ENCODE data around the gene SERPINE2.

SERPINE2 gene

GRCh38 chr2:224046752-224047151 is 7.7 kb upstream of the SERPINE2 start:
- Histone ChIP-seq H3K9ac (ENCODE audit: low read length) (no peak overlapping the region), H3K4me2 (ENCODE audit: low read depth, low read length, poor library complexity, severe bottlenecking) (no peak overlapping the region), H3K9me2 (replicated peaks; ENCODE audit: insufficient read depth, low read length) (no peaks in the 10 kb centered on the region), H4K20me1 (ENCODE audit: low read depth, low read length) (no peaks in the 10 kb centered on the region), H2AFZ (ENCODE audit: low read depth, low read length, severe bottlenecking) (no peak overlapping the region), H3K79me2 (ENCODE audit: insufficient read depth, low read length) (no peaks in the 10 kb centered on the region), H3K9me3 (ENCODE audit: insufficient read depth, low read length) (no peaks in the 10 kb centered on the region), H3K27me3 (ENCODE audit: low read length) (no peaks in the 10 kb centered on the region), H3K36me3 (ENCODE audit: low read length) (no peaks in the 10 kb centered on the region), H3K4me3 (ENCODE audit: insufficient read depth, low read length, poor library complexity, severe bottlenecking) (no peak overlapping the region), H3K27ac (ENCODE audit: low read depth, low read length) (no peak overlapping the region), H3F3A (ENCODE audit: insufficient read depth) (no peaks in the 10 kb centered on the region)
- TF ChIP-seq, protein P1, sequence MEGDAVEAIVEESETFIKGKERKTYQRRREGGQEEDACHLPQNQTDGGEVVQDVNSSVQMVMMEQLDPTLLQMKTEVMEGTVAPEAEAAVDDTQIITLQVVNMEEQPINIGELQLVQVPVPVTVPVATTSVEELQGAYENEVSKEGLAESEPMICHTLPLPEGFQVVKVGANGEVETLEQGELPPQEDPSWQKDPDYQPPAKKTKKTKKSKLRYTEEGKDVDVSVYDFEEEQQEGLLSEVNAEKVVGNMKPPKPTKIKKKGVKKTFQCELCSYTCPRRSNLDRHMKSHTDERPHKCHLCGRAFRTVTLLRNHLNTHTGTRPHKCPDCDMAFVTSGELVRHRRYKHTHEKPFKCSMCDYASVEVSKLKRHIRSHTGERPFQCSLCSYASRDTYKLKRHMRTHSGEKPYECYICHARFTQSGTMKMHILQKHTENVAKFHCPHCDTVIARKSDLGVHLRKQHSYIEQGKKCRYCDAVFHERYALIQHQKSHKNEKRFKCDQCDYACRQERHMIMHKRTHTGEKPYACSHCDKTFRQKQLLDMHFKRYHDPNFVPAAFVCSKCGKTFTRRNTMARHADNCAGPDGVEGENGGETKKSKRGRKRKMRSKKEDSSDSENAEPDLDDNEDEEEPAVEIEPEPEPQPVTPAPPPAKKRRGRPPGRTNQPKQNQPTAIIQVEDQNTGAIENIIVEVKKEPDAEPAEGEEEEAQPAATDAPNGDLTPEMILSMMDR (IDR thresholded peaks at IDR 0.05; ENCODE audit: insufficient read depth, low read length, poor library complexity, severe bottlenecking) = no peak
- no peak for TF ChIP-seq EZH2phosphoT487 (conservative IDR thresholded peaks at IDR 0.05; ENCODE audit: low read length)

- Histone ChIP-seq H3F3A (ENCODE audit: insufficient read depth) (no peaks in the 10 kb centered on the region), H4K20me1 (ENCODE audit: low read depth, low read length) (no peaks in the 10 kb centered on the region), H3K4me2 (ENCODE audit: low read depth, low read length, poor library complexity, severe bottlenecking) (no peak overlapping the region), H3K36me3 (ENCODE audit: low read length) (no peaks in the 10 kb centered on the region), H3K4me3 (ENCODE audit: insufficient read depth, low read length, poor library complexity, severe bottlenecking) (no peak overlapping the region), H3K79me2 (ENCODE audit: insufficient read depth, low read length) (no peaks in the 10 kb centered on the region), H3K9me3 (ENCODE audit: insufficient read depth, low read length) (no peaks in the 10 kb centered on the region), H3K27ac (ENCODE audit: low read depth, low read length) (no peak overlapping the region), H3K9me2 (replicated peaks; ENCODE audit: insufficient read depth, low read length) (no peaks in the 10 kb centered on the region), H2AFZ (ENCODE audit: low read depth, low read length, severe bottlenecking) (no peak overlapping the region), H3K27me3 (ENCODE audit: low read length) (no peaks in the 10 kb centered on the region), H3K9ac (ENCODE audit: low read length) (no peak overlapping the region)
- no peak for TF ChIP-seq EZH2phosphoT487 (conservative IDR thresholded peaks at IDR 0.05; ENCODE audit: low read length)
- TF ChIP-seq, protein P1 (IDR thresholded peaks at IDR 0.05; ENCODE audit: insufficient read depth, low read length, poor library complexity, severe bottlenecking) = no peak
Measured at GRCh38 chr2:224042191-224042696, 3.2 kb upstream of the SERPINE2 start.

- Histone ChIP-seq H3F3A (ENCODE audit: insufficient read depth) (no peaks in the 10 kb centered on the region), H4K20me1 (ENCODE audit: low read depth, low read length) (no peaks in the 10 kb centered on the region), H3K9ac (ENCODE audit: low read length) (no peak overlapping the region), H3K9me3 (ENCODE audit: insufficient read depth, low read length) (no peaks in the 10 kb centered on the region), H3K4me2 (ENCODE audit: low read depth, low read length, poor library complexity, severe bottlenecking) (no peak overlapping the region), H2AFZ (ENCODE audit: low read depth, low read length, severe bottlenecking) (no peak overlapping the region), H3K9me2 (replicated peaks; ENCODE audit: insufficient read depth, low read length) (no peaks in the 10 kb centered on the region), H3K79me2 (ENCODE audit: insufficient read depth, low read length) (no peaks in the 10 kb centered on the region), H3K27ac (ENCODE audit: low read depth, low read length) (no peak overlapping the region), H3K27me3 (ENCODE audit: low read length) (no peaks in the 10 kb centered on the region), H3K36me3 (ENCODE audit: low read length) (no peaks in the 10 kb centered on the region), H3K4me3 (ENCODE audit: insufficient read depth, low read length, poor library complexity, severe bottlenecking) (no peak overlapping the region)
- TF ChIP-seq, protein P1 (IDR thresholded peaks at IDR 0.05; ENCODE audit: insufficient read depth, low read length, poor library complexity, severe bottlenecking) = no peak
- TF ChIP-seq EZH2phosphoT487 (conservative IDR thresholded peaks at IDR 0.05; ENCODE audit: low read length) = no peak
Measured at GRCh38 chr2:224041554-224041953, 2.5 kb upstream of the SERPINE2 start.

All from SU-DHL-6 (cell line).